HG02981 (cell line): Measurements from ENCODE around the gene IL1RAPL2.
"Not testable (repeated sequence)": the region's sequence is repeated elsewhere in the genome, so short reads cannot be mapped to it uniquely, and the experiment has no call there.

ENCODE experiments used
- ATAC-seq: cut with Tn5 transposase; IDR thresholded peaks from one replicate; pipeline ENCODE4 v1.9.1; 2021; ENCODE audit warnings: mild to moderate bottlenecking, moderate library complexity; ENCODE audit not compliant: unreplicated experiment

The IL1RAPL2 gene

GRCh38 chrX:104565791-104566680, at the start of gene IL1RAPL2:
TSS of gene IL1RAPL2 (plus strand) at chrX:104566199.
- ATAC-seq, result no peak

- ATAC-seq, result no peak
Measured at GRCh38 chrX:104522386-104522785, 43.6 kb upstream of the IL1RAPL2 start.

GRCh38 chrX:104523858-104524257, 42.1 kb upstream of the IL1RAPL2 start:
- no peak for ATAC-seq

- ATAC-seq, result no peak
Measured at GRCh38 chrX:104539081-104539480, 26.9 kb upstream of the IL1RAPL2 start.

GRCh38 chrX:104542447-104542846, 23.6 kb upstream of the IL1RAPL2 start:
- ATAC-seq, result not testable (repeated sequence)

- no peak for ATAC-seq
Measured at GRCh38 chrX:104564335-104564734, 1.7 kb upstream of the IL1RAPL2 start.

GRCh38 chrX:104564921-104565703, 887 bp upstream of the IL1RAPL2 start:
- no peak for ATAC-seq

GRCh38 chrX:104566681-104567501, 892 bp downstream of the IL1RAPL2 start:
- no peak for ATAC-seq

- no peak for ATAC-seq
Measured at GRCh38 chrX:104567506-104567905, 1.5 kb downstream of the IL1RAPL2 start.

GRCh38 chrX:104568304-104568915, 2.4 kb downstream of the IL1RAPL2 start:
- ATAC-seq, result no peak

- no peak for ATAC-seq
Measured at GRCh38 chrX:104618106-104618895, 52.3 kb downstream of the IL1RAPL2 start.

- ATAC-seq, result no peak
Measured at GRCh38 chrX:104621781-104622180, 55.8 kb downstream of the IL1RAPL2 start.

- no peak for ATAC-seq
Measured at GRCh38 chrX:104641176-104641575, 75.2 kb downstream of the IL1RAPL2 start.

GRCh38 chrX:104647084-104647483, 81.1 kb downstream of the IL1RAPL2 start:
- no peak for ATAC-seq

GRCh38 chrX:104659005-104659744, 93.2 kb downstream of the IL1RAPL2 start:
- ATAC-seq, result no peak

- ATAC-seq, result no peak
Measured at GRCh38 chrX:104660092-104660491, 94.1 kb downstream of the IL1RAPL2 start.

- no peak for ATAC-seq
Measured at GRCh38 chrX:104662694-104663093, 96.7 kb downstream of the IL1RAPL2 start.

GRCh38 chrX:104665691-104666090, 99.7 kb downstream of the IL1RAPL2 start:
- no peak for ATAC-seq

GRCh38 chrX:104668550-104668949, 102.6 kb downstream of the IL1RAPL2 start:
- no peak for ATAC-seq
